ENCODE measurements around the gene SLC25A39. TPM values are rescaled to one million over a fixed set of nuclear protein-coding genes. Genes with fewer than 3 reads are reported as not detected.
A peak's percentile ranks its signal among the peaks of the same experiment; 100 is the strongest.

Gene SLC25A39
- total and polyA plus RNA-seq, 12 donors = 36.3 to 105 (median 44.6) TPM

DNA sequence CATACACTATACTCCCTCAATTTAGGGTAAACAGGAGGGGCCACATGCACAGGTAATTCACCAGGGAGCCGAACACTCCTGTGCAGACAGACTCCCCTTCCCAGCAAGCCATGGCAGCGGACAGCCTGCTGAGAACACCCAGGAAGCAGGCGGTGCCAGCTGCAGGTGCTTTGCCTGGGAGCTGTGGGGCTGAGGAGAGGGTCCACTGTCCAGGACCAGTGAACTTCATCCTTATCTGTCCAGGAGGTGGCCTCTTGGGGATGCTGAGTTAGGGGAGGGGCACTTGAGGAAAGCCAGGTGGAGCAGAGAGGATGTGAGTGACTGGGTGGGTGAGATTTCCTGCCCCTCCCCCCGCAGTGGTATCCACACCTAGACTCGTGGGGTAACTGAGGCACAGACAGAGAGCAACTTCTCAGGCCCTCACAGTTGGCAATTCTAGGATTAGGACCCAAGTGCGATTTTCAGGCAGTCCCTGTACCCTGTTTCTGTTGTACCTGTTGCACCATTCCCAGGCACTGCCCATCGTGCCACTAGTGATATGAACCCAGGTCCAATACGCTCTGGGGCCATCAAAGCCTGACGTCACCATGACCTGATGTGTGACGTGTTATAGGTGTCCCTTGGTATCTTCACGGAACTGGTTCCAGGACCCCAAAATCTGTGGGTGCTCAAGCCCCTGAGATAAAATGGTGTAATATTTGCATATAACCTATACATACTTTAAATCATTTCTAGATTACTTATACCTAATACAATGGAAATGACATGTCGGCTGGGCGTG, 21.6 kb upstream of the SLC25A39 start:
- H3K27ac ChIP-seq = peak overlapping the region in 6 of 10 donors; percentile 75 to 94 (median 92)
- H3K36me3 ChIP-seq = peaks cover 0 to 27% (median 12%) of the 10 kb centered on the region in 9 donors
- ATAC-seq (no peak), DNase-seq (no peak)
- no peaks in the 10 kb centered on the region for H3K9me3 ChIP-seq
- peak overlapping the region; percentile 50 to 90 (median 82) for H3K4me3 ChIP-seq
- 77 to 79% methylated on average over 13 of the region's 13 CpGs for WGBS, 2 donors
- no peaks in the 10 kb centered on the region for H3K27me3 ChIP-seq
- intact Hi-C loops (cut with DNase I) = loop anchor here in 4 of 10 donors (5.0 kb wide), 2 partner anchors 134 to 204 kb away; partner anchors contain the start of gene HROB (in 1 of the 4)
- peaks cover 0 to 52% (median 16%) of the 10 kb centered on the region in 9 donors for H3K4me1 ChIP-seq
- TF ChIP-seq, protein P1, sequence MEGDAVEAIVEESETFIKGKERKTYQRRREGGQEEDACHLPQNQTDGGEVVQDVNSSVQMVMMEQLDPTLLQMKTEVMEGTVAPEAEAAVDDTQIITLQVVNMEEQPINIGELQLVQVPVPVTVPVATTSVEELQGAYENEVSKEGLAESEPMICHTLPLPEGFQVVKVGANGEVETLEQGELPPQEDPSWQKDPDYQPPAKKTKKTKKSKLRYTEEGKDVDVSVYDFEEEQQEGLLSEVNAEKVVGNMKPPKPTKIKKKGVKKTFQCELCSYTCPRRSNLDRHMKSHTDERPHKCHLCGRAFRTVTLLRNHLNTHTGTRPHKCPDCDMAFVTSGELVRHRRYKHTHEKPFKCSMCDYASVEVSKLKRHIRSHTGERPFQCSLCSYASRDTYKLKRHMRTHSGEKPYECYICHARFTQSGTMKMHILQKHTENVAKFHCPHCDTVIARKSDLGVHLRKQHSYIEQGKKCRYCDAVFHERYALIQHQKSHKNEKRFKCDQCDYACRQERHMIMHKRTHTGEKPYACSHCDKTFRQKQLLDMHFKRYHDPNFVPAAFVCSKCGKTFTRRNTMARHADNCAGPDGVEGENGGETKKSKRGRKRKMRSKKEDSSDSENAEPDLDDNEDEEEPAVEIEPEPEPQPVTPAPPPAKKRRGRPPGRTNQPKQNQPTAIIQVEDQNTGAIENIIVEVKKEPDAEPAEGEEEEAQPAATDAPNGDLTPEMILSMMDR (IDR thresholded peaks at IDR 0.05) = peak in 1 of 9 donors; percentile 5

DNA sequence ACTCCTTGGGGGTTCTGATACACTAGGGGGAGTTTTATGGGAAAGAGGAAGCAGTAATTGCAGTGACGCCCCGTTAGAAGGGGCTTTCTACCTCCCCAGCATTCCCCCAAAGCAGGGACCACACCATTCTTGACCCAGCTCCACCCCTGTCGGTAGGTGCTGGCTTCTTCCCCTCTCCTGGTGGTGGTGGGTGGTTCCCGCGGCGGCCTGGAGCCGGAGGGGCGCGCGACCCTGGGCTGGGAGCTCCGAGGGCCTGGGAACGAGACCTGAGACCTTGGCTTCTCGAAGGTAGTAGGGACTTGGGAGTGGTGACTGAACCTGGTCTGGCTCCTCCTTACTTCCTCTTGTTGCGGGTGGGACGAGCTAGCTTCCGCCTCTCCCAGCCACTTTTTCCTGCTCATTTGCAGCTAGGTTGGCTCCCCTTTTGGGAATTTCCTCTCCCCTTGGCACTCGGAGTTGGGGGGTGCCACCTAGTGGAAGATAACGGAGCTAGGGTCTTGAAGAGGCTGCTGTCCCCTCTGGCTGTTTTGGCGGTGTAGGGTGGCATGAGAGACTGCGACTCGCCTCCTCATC, 20.9 kb upstream of the SLC25A39 start:
- Histone ChIP-seq H3K4me1 (peaks cover 0 to 52% (median 16%) of the 10 kb centered on the region in 9 donors), H3K27me3 (no peaks in the 10 kb centered on the region), H3K9me3 (no peaks in the 10 kb centered on the region), H3K36me3 (peaks cover 0 to 20% (median 4%) of the 10 kb centered on the region in 9 donors), H3K27ac (peak overlapping the region; percentile 66 to 94 (median 90)), H3K4me3 (peak overlapping the region; percentile 50 to 90 (median 82))
- ATAC-seq (peak; percentile 16 to 69 (median 32)), DNase-seq (peak in 1 of 2 donors; percentile 68)
- TF ChIP-seq, protein P1 (IDR thresholded peaks at IDR 0.05) = peak in 8 of 9 donors; percentile 12 to 62 (median 51)
- 3% methylated on average over 21 of the region's 21 CpGs for WGBS, 2 donors
- intact Hi-C loops (cut with DNase I) = loop anchor here in 4 of 10 donors (5.0 kb wide), 2 partner anchors 133 to 203 kb away; partner anchors contain the start of gene HROB (in 1 of the 4)

DNA sequence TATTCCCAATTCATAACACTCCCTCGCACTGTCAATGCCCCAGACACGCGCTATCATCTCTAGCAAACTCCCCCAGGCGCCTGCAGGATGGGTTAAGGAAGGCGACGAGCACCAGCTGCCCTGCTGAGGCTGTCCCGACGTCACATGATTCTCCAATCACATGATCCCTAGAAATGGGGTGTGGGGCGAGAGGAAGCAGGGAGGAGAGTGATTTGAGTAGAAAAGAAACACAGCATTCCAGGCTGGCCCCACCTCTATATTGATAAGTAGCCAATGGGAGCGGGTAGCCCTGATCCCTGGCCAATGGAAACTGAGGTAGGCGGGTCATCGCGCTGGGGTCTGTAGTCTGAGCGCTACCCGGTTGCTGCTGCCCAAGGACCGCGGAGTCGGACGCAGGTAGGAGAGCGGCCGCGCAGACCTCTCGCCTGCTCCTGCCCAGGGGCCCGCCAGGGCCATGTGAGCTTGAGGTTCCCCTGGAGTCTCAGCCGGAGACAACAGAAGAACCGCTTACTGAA, 20.4 kb upstream of the SLC25A39 start, which contains the start of gene GRN:
Gene GRN (plus strand): TSS at position 364 of the 515 bp plus-strand sequence. CDS start 3,863 bp downstream, outside the sequence.
- TF ChIP-seq, protein P1 (IDR thresholded peaks at IDR 0.05) = no peak
- no peaks in the 10 kb centered on the region for H3K27me3 ChIP-seq
- ATAC-seq = peak; percentile 97 to 99 (median 98)
- H3K9me3 ChIP-seq = no peaks in the 10 kb centered on the region
- peaks cover 0 to 14% (median 0%) of the 10 kb centered on the region in 9 donors for H3K36me3 ChIP-seq
- peak within 1 kb of the TSS; percentile 50 to 90 (median 82) for H3K4me3 ChIP-seq
- DNase-seq = peak; percentile 86 to 96
- 0 to 1% methylated on average over 26 of the region's 26 CpGs for WGBS, 2 donors
- H3K4me1 ChIP-seq = peaks cover 0 to 57% (median 16%) of the 10 kb centered on the region in 9 donors
- intact Hi-C loops (cut with DNase I) = loop anchor here in 4 of 10 donors (5.0 kb wide), 2 partner anchors 133 to 203 kb away; partner anchors contain the start of gene HROB (in 1 of the 4)
- H3K27ac ChIP-seq = peak within 1 kb of the TSS; percentile 66 to 94 (median 90)

Measured in heart right ventricle (tissue), 16 donors.